HEK293 (cell line): Measurements from ENCODE around the gene PDK2.
A peak's percentile ranks its signal among the peaks of the same experiment; 100 is the strongest.

ENCODE experiments used
- EGR2 ChIP-seq: fragments of 450-650 bp; formaldehyde crosslinking; IDR thresholded peaks from 2 replicates; pipeline ENCODE4 v1.5.1; 2016; ENCODE audit warnings: low read depth, missing biosample characterization, missing genetic modification characterization
- GLI4 ChIP-seq: fragments of 450-650 bp; formaldehyde crosslinking; IDR thresholded peaks from 2 replicates; pipeline ENCODE4 v1.5.1; 2016; ENCODE audit warnings: missing biosample characterization, missing genetic modification characterization
- GLIS2 ChIP-seq: fragments of 450-650 bp; formaldehyde crosslinking; IDR thresholded peaks from 2 replicates; pipeline ENCODE4 v1.5.1; 2016; ENCODE audit warnings: missing biosample characterization, missing genetic modification characterization
- KLF1 ChIP-seq: fragments of 450-650 bp; formaldehyde crosslinking; IDR thresholded peaks from 2 replicates; pipeline ENCODE4 v1.5.1; 2016; ENCODE audit warnings: missing biosample characterization, missing genetic modification characterization
- KLF16 ChIP-seq: fragments of 450-650 bp; formaldehyde crosslinking; IDR thresholded peaks from 2 replicates; pipeline ENCODE4 v1.5.1; 2017; ENCODE audit warnings: missing biosample characterization, missing genetic modification characterization
- PRDM1 ChIP-seq: fragments of 450-650 bp; formaldehyde crosslinking; IDR thresholded peaks from 2 replicates; pipeline ENCODE4; 2016; ENCODE audit warnings: missing biosample characterization, missing genetic modification characterization
- ZBTB20 ChIP-seq: fragments of 450-650 bp; formaldehyde crosslinking; IDR thresholded peaks from 2 replicates; pipeline ENCODE4 v1.5.1; 2016; ENCODE audit warnings: missing biosample characterization, missing genetic modification characterization
- ZFHX2 ChIP-seq: fragments of 450-650 bp; formaldehyde crosslinking; conservative IDR thresholded peaks from 2 replicates; pipeline ENCODE4 v1.5.1; 2016; ENCODE audit warnings: missing biosample characterization, missing genetic modification characterization
- ZNF114 ChIP-seq: fragments of 450-650 bp; formaldehyde crosslinking; IDR thresholded peaks from 2 replicates; pipeline ENCODE4 v1.5.0; 2017; ENCODE audit warnings: missing biosample characterization, missing genetic modification characterization
- ZNF16 ChIP-seq: fragments of 450-650 bp; formaldehyde crosslinking; IDR thresholded peaks from 2 replicates; pipeline ENCODE4 v1.5.1; 2016; ENCODE audit warnings: low read depth, missing biosample characterization, missing genetic modification characterization
- ZNF169 ChIP-seq: fragments of 450-650 bp; formaldehyde crosslinking; IDR thresholded peaks from 2 replicates; pipeline ENCODE4 v1.5.1; 2016; ENCODE audit warnings: missing biosample characterization, missing genetic modification characterization
- ZNF221 ChIP-seq: fragments of 450-650 bp; formaldehyde crosslinking; IDR thresholded peaks from 2 replicates; pipeline ENCODE4 v1.5.1; 2017; ENCODE audit warnings: missing biosample characterization, missing genetic modification characterization, borderline replicate concordance
- ZNF248 ChIP-seq: fragments of 450-650 bp; formaldehyde crosslinking; IDR thresholded peaks from 2 replicates; pipeline ENCODE4 v1.5.1; 2017; ENCODE audit warnings: missing biosample characterization, missing genetic modification characterization
- ZNF280C ChIP-seq: fragments of 450-650 bp; formaldehyde crosslinking; IDR thresholded peaks from 2 replicates; pipeline ENCODE4 v1.5.1; 2016; ENCODE audit warnings: missing biosample characterization, missing genetic modification characterization
- ZNF292 ChIP-seq: fragments of 450-650 bp; formaldehyde crosslinking; IDR thresholded peaks from 2 replicates; pipeline ENCODE4 v1.5.1; 2016; ENCODE audit warnings: low read depth, missing biosample characterization, missing genetic modification characterization, borderline replicate concordance
- ZNF324 ChIP-seq: fragments of 450-650 bp; formaldehyde crosslinking; IDR thresholded peaks from 2 replicates; pipeline ENCODE4 v1.5.1; 2016; ENCODE audit warnings: missing biosample characterization, missing genetic modification characterization
- ZNF510 ChIP-seq: fragments of 450-650 bp; formaldehyde crosslinking; IDR thresholded peaks from 2 replicates; pipeline ENCODE4 v1.5.1; 2018; ENCODE audit warnings: mild to moderate bottlenecking, missing genetic modification characterization, missing biosample characterization; ENCODE audit not compliant: insufficient replicate concordance
- ZNF513 ChIP-seq: fragments of 450-650 bp; IDR thresholded peaks from 2 replicates; pipeline ENCODE4 v1.5.1; 2018; ENCODE audit warnings: missing biosample characterization, missing genetic modification characterization
- ZNF518A ChIP-seq: fragments of 450-650 bp; formaldehyde crosslinking; conservative IDR thresholded peaks from 2 replicates; pipeline ENCODE4 v1.5.1; 2016; ENCODE audit warnings: low read depth, missing biosample characterization, missing genetic modification characterization
- ZNF610 ChIP-seq: fragments of 450-650 bp; formaldehyde crosslinking; IDR thresholded peaks from 2 replicates; pipeline ENCODE4 v1.5.1; 2016; ENCODE audit warnings: missing biosample characterization, missing genetic modification characterization, borderline replicate concordance
- ZNF623 ChIP-seq: fragments of 450-650 bp; formaldehyde crosslinking; IDR thresholded peaks from 2 replicates; pipeline ENCODE4 v1.5.1; 2016; ENCODE audit warnings: missing biosample characterization, missing genetic modification characterization
- ZNF791 ChIP-seq: fragments of 450-650 bp; formaldehyde crosslinking; IDR thresholded peaks from 2 replicates; pipeline ENCODE4 v1.5.1; 2016; ENCODE audit warnings: missing biosample characterization, missing genetic modification characterization

The PDK2 gene

GRCh38 chr17:50149091-50149416 lies 53.9 kb downstream of the PDK2 start (continued):
- TF ChIP-seq ZNF280C (tag by site-specific recombination) = no peak
- TF ChIP-seq GLI4 = no peak
- TF ChIP-seq ZNF518A (tag by site-specific recombination) = no peak
- TF ChIP-seq ZNF169 (tag by site-specific recombination) = no peak
- TF ChIP-seq ZBTB20 (tag by site-specific recombination) = no peak
- TF ChIP-seq KLF16 (tag by site-specific recombination) = peak; percentile 12; the same call in 1 of the 2 replicates
- TF ChIP-seq ZNF292 = no peak
- no peak for TF ChIP-seq GLIS2 (tag by site-specific recombination)
- TF ChIP-seq ZNF623 = no peak
- TF ChIP-seq ZNF114 = no peak
- no peak for TF ChIP-seq ZNF791 (tag by site-specific recombination)
- TF ChIP-seq ZNF513 (tag by site-specific recombination) = no peak
- no peak for TF ChIP-seq KLF1
- no peak for TF ChIP-seq ZNF221
- peak; percentile 53; the same call in 1 of the 2 replicates for TF ChIP-seq ZFHX2
- TF ChIP-seq EGR2 (tag by site-specific recombination) = peak; percentile 52; the same call in 1 of the 2 replicates
- no peak for TF ChIP-seq ZNF510 (tag by site-specific recombination)
- no peak for TF ChIP-seq ZNF248 (tag by site-specific recombination)
- TF ChIP-seq ZNF16 (tag by site-specific recombination) = no peak
- TF ChIP-seq ZNF324 (tag by site-specific recombination) = no peak
- no peak for TF ChIP-seq PRDM1 (tag by site-specific recombination)
- no peak for TF ChIP-seq ZNF610 (tag by site-specific recombination)
- TF ChIP-seq, all 188 proteins: peak for 5
